Adrenal gland (tissue), 12 donors: Measurements from ENCODE around the gene TAF11L14. TPM values are rescaled to one million over a fixed set of nuclear protein-coding genes. Genes with fewer than 3 reads are reported as not detected.
"Not testable (repeated sequence)": the region's sequence is repeated elsewhere in the genome, so short reads cannot be mapped to it uniquely, and the experiment has no call there.

ENCODE experiments used
- DNase-seq, 7 donors: peaks; one replicate each; pipeline ENCODE4 v3.0.0-alpha.2; 2019 to 2020
- H3K27ac ChIP-seq, 5 donors: fragments of 200-600 bp; sonication (generic) in 4 of 5; 1 replicate in 3 of 5; 2 replicates in 2 of 5; pipeline versions ENCODE4 v1.5.1 to v1.8.0; 2016 to 2020; ENCODE audit warnings: mild to moderate bottlenecking in 1 of 5
- H3K27me3 ChIP-seq: fragments of 200-600 bp; 2 replicates; pipeline ENCODE4 v1.8.0; 2021
- H3K36me3 ChIP-seq, 2 donors: fragments of 200-600 bp; replicated peaks in 1 of 2; 1 replicate in 1 of 2; 2 replicates in 1 of 2; pipeline versions ENCODE4 v1.5.1 to v1.8.0; 2018 to 2022
- H3K4me1 ChIP-seq, 2 donors: fragments of 200-600 bp; replicated peaks in 1 of 2; 1 replicate in 1 of 2; 2 replicates in 1 of 2; pipeline versions ENCODE4 v1.5.1 to v1.8.0; 2018 to 2021
- H3K4me3 ChIP-seq, 4 donors: fragments of 200-600 bp; sonication (generic) in 3 of 4; one replicate each; pipeline ENCODE4 v1.5.1; 2016 to 2018
- H3K9me3 ChIP-seq, 3 donors: fragments of 200-600 bp; sonication (generic) in 1 of 3; replicated peaks in 1 of 3; 1 replicate in 2 of 3; 2 replicates in 1 of 3; pipeline versions ENCODE4 v1.5.1 to v1.8.0; 2016 to 2021
- CTCF ChIP-seq, 6 experiments: fragments of 450-650 bp in 4 of 6; fragments of 200-600 bp in 2 of 6; sonication (generic) in 1 of 6; IDR thresholded peaks; 1 replicate in 5 of 6; 2 replicates in 1 of 6; pipeline versions ENCODE4 v1.5.1 to v1.8.0; 2016 to 2021; ENCODE audit warnings: antibody characterized with exemption in 6 of 6, mild to moderate bottlenecking in 2 of 6, moderate library complexity in 1 of 6
- POLR2A ChIP-seq, 2 donors: fragments of 450-650 bp; IDR thresholded peaks; one replicate each; pipeline ENCODE4 v1.6.1; 2017; ENCODE audit warnings: antibody characterized with exemption in 2 of 2, mild to moderate bottlenecking in 2 of 2, moderate library complexity in 1 of 2
- WGBS, 4 donors: extraction: QIAGEN DNeasy Blood & Tissue Kit in 2 of 4; methylation state at CpG; one replicate each; pipeline versions ENCODE4 v1.1.5 to v1.1.7; 2013 to 2017; 5-methylcytosine and 5-hydroxymethylcytosine counted together
- intact Hi-C, 2 donors: fragments of 100-400 bp; cut with DNase I; formaldehyde crosslinking; loops; one replicate each; pipeline versions ENCODE4 v1.14.1 to v1.15.0; 2022 to 2023
- polyA plus RNA-seq, 3 donors: library from polyadenylated mRNA; stranded (reverse); fragments of 200-250 nt in 2 of 3; fragments of 350-450 nt in 1 of 3; fragmentation: Illumina TruSeq in 1 of 3; extraction: RNeasy Lipid Tissue Mini Kit (QIAGEN cat#74804) in 1 of 3; gene quantifications; one replicate each; pipeline ENCODE4 v1.2.3, GENCODE V29; 2013 to 2014
- total RNA-seq, 9 donors: library from RNA; depleted of rRNA in 4 of 9; stranded (reverse); fragments of >200 nt in 4 of 9; fragments of 120-200 nt in 1 of 9; fragmentation: NEBNext Ultra II Directional in 1 of 9; extraction: Animal tissue kit (Norgen Biotek cat#: 25700) in 1 of 9; gene quantifications; one replicate each; pipeline versions ENCODE4 v1.1.0 to v1.2.4, GENCODE V29; 2013 to 2023
- donor health status: healthy with polysubstance abuse.
- donor health status: Bipolar disorder and iron deficiency.
- donor health status: DM: yes; HTN: yes; CAD: no.
- donor health status: DM: no; HTN: no; CAD: no.
- donor health status: DM: no; HTN: no; CAD: no.
- donor health status: DM: yes; HTN: yes; CAD: no.

The TAF11L14 gene
- total and polyA plus RNA-seq, 12 donors = not detected

- H3K27me3 ChIP-seq = no peaks in the 10 kb centered on the region
- H3K27ac ChIP-seq = no peak overlapping the region
- H3K36me3 ChIP-seq = no peaks in the 10 kb centered on the region
- H3K4me1 ChIP-seq = no peaks in the 10 kb centered on the region
- no peak overlapping the region for H3K4me3 ChIP-seq
- no peaks in the 10 kb centered on the region for H3K9me3 ChIP-seq
- 87 to 92% (median 91%) methylated on average over 13 to 17 of the region's 17 CpGs for WGBS, 4 donors
- TF ChIP-seq POLR2A (IDR thresholded peaks at IDR 0.05) = no peak
- intact Hi-C loops = no loop called here
- DNase-seq = no peak
These were observed 19.2 kb upstream of the TAF11L14 start for GRCh38 chr5:17614872-17615605.

- H3K4me3 ChIP-seq = no peak overlapping the region
- H3K27ac ChIP-seq = no peak overlapping the region
- intact Hi-C loops = no loop called here
- no peak for DNase-seq
- H3K36me3 ChIP-seq = no peaks in the 10 kb centered on the region
- WGBS, 4 donors = 69 to 89% (median 85%) methylated on average over 3 of the region's 3 CpGs
- H3K4me1 ChIP-seq = no peaks in the 10 kb centered on the region
- no peaks in the 10 kb centered on the region for H3K9me3 ChIP-seq
- H3K27me3 ChIP-seq = no peaks in the 10 kb centered on the region
- TF ChIP-seq CTCF (IDR thresholded peaks at IDR 0.05) (no peak), POLR2A (IDR thresholded peaks at IDR 0.05) (no peak)
These were observed 14.9 kb upstream of the TAF11L14 start for GRCh38 chr5:17619354-17619753.

- Histone ChIP-seq H3K4me3 (no peak overlapping the region), H3K27ac (no peak overlapping the region), H3K36me3 (no peaks in the 10 kb centered on the region), H3K4me1 (no peaks in the 10 kb centered on the region), H3K27me3 (no peaks in the 10 kb centered on the region), H3K9me3 (no peaks in the 10 kb centered on the region)
- 83 to 85% (median 85%) methylated on average over 6 to 17 of the region's 17 CpGs; no CpG with 5 or more reads in 1 of the 4 donors for WGBS, 4 donors
- intact Hi-C loops = no loop called here
- TF ChIP-seq CTCF (IDR thresholded peaks at IDR 0.05) (no peak), POLR2A (IDR thresholded peaks at IDR 0.05) (no peak)
- DNase-seq = no peak
These were observed 13.6 kb upstream of the TAF11L14 start for GRCh38 chr5:17620627-17621026.

- DNase-seq = no peak
- intact Hi-C loops = no loop called here
- no peaks in the 10 kb centered on the region for H3K27me3 ChIP-seq
- WGBS, 4 donors = 79 to 93% (median 85%) methylated on average over 7 to 11 of the region's 11 CpGs
- H3K9me3 ChIP-seq = no peaks in the 10 kb centered on the region
- TF ChIP-seq CTCF (IDR thresholded peaks at IDR 0.05) = no peak
- no peak for TF ChIP-seq POLR2A (IDR thresholded peaks at IDR 0.05)
- no peak overlapping the region for H3K27ac ChIP-seq
- no peaks in the 10 kb centered on the region for H3K4me1 ChIP-seq
- no peaks in the 10 kb centered on the region for H3K36me3 ChIP-seq
- no peak overlapping the region for H3K4me3 ChIP-seq
These were observed 8.6 kb upstream of the TAF11L14 start for GRCh38 chr5:17625686-17626085.

GRCh38 chr5:17631788-17632187 lies 2.5 kb upstream of the TAF11L14 start, which contains the start of gene TAF11L13:
TAF11L13 (plus strand) TSS chr5:17632088.
- H3K4me1 ChIP-seq, intact Hi-C loops, H3K27ac ChIP-seq, H3K36me3 ChIP-seq, DNase-seq, H3K27me3 ChIP-seq, H3K4me3 ChIP-seq, H3K9me3 ChIP-seq: not testable (repeated sequence)
- 87 to 93% (median 88%) methylated on average over 6 to 8 of the region's 12 CpGs for WGBS, 4 donors

- DNase-seq, H3K36me3 ChIP-seq, H3K4me3 ChIP-seq, H3K27ac ChIP-seq, H3K27me3 ChIP-seq, H3K9me3 ChIP-seq, H3K4me1 ChIP-seq, intact Hi-C loops: not testable (repeated sequence)
- WGBS, 4 donors = 79 to 89% (median 85%) methylated on average over 10 of the region's 10 CpGs
These were observed 15.0 kb downstream of the TAF11L14 start for GRCh38 chr5:17649232-17649631.

GRCh38 chr5:17655201-17655759 lies 21.0 kb downstream of the TAF11L14 start:
- H3K36me3 ChIP-seq, H3K27ac ChIP-seq, H3K27me3 ChIP-seq, DNase-seq, H3K4me3 ChIP-seq, H3K9me3 ChIP-seq, H3K4me1 ChIP-seq, intact Hi-C loops: not testable (repeated sequence)
- 88 to 96% (median 94%) methylated on average over 5 to 32 of the region's 32 CpGs for WGBS, 4 donors
